ENCODE measurements around the gene TADA2B. TPM values are rescaled to one million over a fixed set of nuclear protein-coding genes. Genes with fewer than 3 reads are reported as not detected.
A peak's percentile ranks its signal among the peaks of the same experiment; 100 is the strongest.

Gene TADA2B
- total and polyA plus RNA-seq, 2 experiments from 2014 or later = 2.2 to 14.8 TPM

DNA sequence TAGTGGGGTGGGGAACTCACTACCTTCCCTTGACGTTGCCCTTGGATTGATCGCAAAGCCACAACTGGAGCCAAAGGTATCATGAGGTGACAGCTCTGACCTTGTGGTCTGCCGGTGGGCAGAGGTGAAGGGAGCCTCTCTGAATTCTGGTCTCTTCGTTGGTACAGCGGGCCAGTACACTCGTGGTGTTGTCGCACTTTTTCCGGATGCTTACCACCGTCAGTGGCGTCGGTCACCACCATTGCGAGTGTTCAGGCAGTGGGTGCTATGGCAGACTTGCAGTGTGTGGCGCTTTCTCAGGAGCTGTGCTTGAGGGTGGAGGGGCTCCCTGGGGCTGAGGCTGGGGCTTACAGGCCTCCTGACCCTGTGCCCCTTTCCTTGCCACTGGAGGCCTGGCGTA, 29.9 kb downstream of the TADA2B start:
- Histone ChIP-seq H3K27ac (no peak overlapping the region), H3K9ac (no peak overlapping the region), H2AFZ (no peak overlapping the region), H3K9me2 (ENCODE audit: insufficient read depth) (no peaks in the 10 kb centered on the region), H3F3A (ENCODE audit: insufficient read depth) (no peaks in the 10 kb centered on the region), H3K4me1 (ENCODE audit: insufficient read depth) (no peaks in the 10 kb centered on the region), H3K4me2 (ENCODE audit: unreplicated experiment) (no peak overlapping the region), H3K9me3 (ENCODE audit: low read depth) (no peaks in the 10 kb centered on the region), H3K27me3 (replicated peaks; ENCODE audit: insufficient read depth) (no peaks in the 10 kb centered on the region), H3K79me2 (ENCODE audit: insufficient read depth) (no peaks in the 10 kb centered on the region), H4K20me1 (ENCODE audit: insufficient read depth) (no peaks in the 10 kb centered on the region), H3K36me3 (ENCODE audit: low read depth) (no peaks in the 10 kb centered on the region), H3K4me3 (no peak overlapping the region)
- no peak for DNase-seq
- TF ChIP-seq EZH2 (IDR thresholded peaks at IDR 0.05; ENCODE audit: insufficient read depth, poor library complexity, severe bottlenecking) (no peak), EZH2phosphoT487 (IDR thresholded peaks at IDR 0.05; ENCODE audit: insufficient read depth, low read depth) (no peak)
- in situ Hi-C loops (cut with MboI) = loop anchor here (10.0 kb wide), 1 partner anchor 358 kb away; the partner anchor contains the start of gene BLOC1S4
- WGBS, 2 experiments (ENCODE audit: low coverage in 1 of 2, low lambda C conversion rate in 2 of 2, missing lambda C conversion rate in 2 of 2) = 85 to 87% methylated on average over 14 of the region's 14 CpGs

DNA sequence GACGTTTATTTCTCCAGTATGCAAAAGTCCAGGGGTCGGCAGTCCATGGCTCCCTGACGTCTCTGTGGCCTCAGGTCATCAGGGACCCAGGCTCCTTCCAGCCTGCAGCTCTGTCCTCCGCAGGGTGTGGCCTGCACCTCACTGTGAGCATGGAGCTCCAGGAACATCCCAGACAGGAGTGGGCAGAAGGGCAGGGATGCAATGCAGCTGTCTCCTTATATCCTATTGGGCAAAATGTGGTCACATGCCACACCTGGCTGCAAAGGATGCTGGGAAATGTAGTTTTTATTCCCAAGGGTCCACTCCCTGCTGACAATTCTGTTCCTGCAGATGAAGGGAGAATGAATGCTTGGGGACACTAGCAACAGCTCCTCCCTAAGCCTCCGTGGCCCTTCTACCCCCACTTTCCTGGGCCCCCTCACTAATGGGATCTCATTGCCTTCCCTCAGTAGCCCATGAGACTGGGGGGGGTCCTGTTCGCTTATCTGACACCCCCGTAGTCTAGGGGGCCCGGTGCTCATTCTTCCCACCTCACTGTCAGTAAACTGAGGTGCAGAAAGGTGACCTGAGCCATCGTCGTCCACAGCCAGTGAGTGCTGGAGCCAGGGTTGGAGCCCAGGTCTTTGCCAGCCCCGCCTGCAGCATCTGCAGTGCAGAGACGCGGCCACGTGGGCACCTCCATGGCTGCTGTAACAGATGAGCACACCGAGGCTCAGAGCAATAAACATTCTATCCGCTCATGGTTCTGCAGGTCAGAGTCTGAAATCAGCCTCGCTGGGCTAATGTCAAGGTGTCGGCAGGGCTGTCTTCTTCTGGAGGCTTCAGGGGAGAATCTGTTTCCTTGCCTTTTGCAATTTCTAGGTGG, 30.6 kb downstream of the TADA2B start:
- no peak overlapping the region for H3K9ac ChIP-seq
- no peaks in the 10 kb centered on the region for H3F3A ChIP-seq (ENCODE audit: insufficient read depth)
- H3K4me3 ChIP-seq = no peak overlapping the region
- DNase-seq = peak; percentile 65
- no peak overlapping the region for H3K27ac ChIP-seq
- no peak overlapping the region for H3K4me2 ChIP-seq (ENCODE audit: unreplicated experiment)
- no peak for TF ChIP-seq EZH2phosphoT487 (IDR thresholded peaks at IDR 0.05; ENCODE audit: insufficient read depth, low read depth)
- no peak for TF ChIP-seq EZH2 (IDR thresholded peaks at IDR 0.05; ENCODE audit: insufficient read depth, poor library complexity, severe bottlenecking)
- in situ Hi-C loops (cut with MboI) = loop anchor here (10.0 kb wide), 1 partner anchor 359 kb away; the partner anchor contains the start of gene BLOC1S4
- H3K9me3 ChIP-seq (ENCODE audit: low read depth) = no peaks in the 10 kb centered on the region
- no peaks in the 10 kb centered on the region for H3K9me2 ChIP-seq (ENCODE audit: insufficient read depth)
- H3K79me2 ChIP-seq (ENCODE audit: insufficient read depth) = no peaks in the 10 kb centered on the region
- H3K4me1 ChIP-seq (ENCODE audit: insufficient read depth) = no peaks in the 10 kb centered on the region
- WGBS, 2 experiments (ENCODE audit: low coverage in 1 of 2, low lambda C conversion rate in 2 of 2, missing lambda C conversion rate in 2 of 2) = 69 to 70% methylated on average over 18 of the region's 18 CpGs
- no peaks in the 10 kb centered on the region for H3K27me3 ChIP-seq (replicated peaks; ENCODE audit: insufficient read depth)
- no peaks in the 10 kb centered on the region for H3K36me3 ChIP-seq (ENCODE audit: low read depth)
- no peak overlapping the region for H2AFZ ChIP-seq
- H4K20me1 ChIP-seq (ENCODE audit: insufficient read depth) = no peaks in the 10 kb centered on the region

DNA sequence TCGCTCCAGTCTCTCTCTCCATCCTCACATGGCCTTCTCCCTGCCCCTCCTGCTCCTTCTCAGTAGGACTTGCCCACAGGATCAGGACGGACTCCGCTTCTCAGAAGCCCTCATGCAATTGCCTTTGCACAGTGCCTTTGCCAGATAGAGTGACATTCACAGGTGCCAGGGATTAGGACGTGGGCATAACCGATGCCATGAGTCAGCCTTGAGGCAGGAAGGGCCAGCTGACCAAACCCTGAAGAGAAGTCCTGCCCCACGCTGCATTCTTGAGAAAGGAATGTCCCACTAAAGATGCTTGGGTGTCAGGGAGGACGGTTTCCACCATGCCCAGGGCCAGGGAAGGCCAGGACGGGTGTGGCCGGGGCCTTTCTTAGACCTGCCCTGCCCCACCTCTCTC, 31.3 kb downstream of the TADA2B start:
- Histone ChIP-seq H3F3A (ENCODE audit: insufficient read depth) (no peaks in the 10 kb centered on the region), H3K4me3 (no peak overlapping the region), H2AFZ (no peak overlapping the region), H3K27me3 (replicated peaks; ENCODE audit: insufficient read depth) (no peaks in the 10 kb centered on the region), H4K20me1 (ENCODE audit: insufficient read depth) (no peaks in the 10 kb centered on the region), H3K36me3 (ENCODE audit: low read depth) (no peaks in the 10 kb centered on the region), H3K4me1 (ENCODE audit: insufficient read depth) (no peaks in the 10 kb centered on the region), H3K9ac (no peak overlapping the region), H3K79me2 (ENCODE audit: insufficient read depth) (no peaks in the 10 kb centered on the region), H3K9me3 (ENCODE audit: low read depth) (no peaks in the 10 kb centered on the region), H3K27ac (no peak overlapping the region), H3K9me2 (ENCODE audit: insufficient read depth) (no peaks in the 10 kb centered on the region), H3K4me2 (ENCODE audit: unreplicated experiment) (no peak overlapping the region)
- in situ Hi-C loops (cut with MboI) = loop anchor here (10.0 kb wide), 1 partner anchor 360 kb away; the partner anchor contains the start of gene BLOC1S4
- no peak for TF ChIP-seq EZH2phosphoT487 (IDR thresholded peaks at IDR 0.05; ENCODE audit: insufficient read depth, low read depth)
- no peak for TF ChIP-seq EZH2 (IDR thresholded peaks at IDR 0.05; ENCODE audit: insufficient read depth, poor library complexity, severe bottlenecking)
- WGBS, 2 experiments (ENCODE audit: low coverage in 1 of 2, low lambda C conversion rate in 2 of 2, missing lambda C conversion rate in 2 of 2) = 55 to 59% methylated on average over 9 of the region's 9 CpGs
- DNase-seq = peak; percentile 58

DNA sequence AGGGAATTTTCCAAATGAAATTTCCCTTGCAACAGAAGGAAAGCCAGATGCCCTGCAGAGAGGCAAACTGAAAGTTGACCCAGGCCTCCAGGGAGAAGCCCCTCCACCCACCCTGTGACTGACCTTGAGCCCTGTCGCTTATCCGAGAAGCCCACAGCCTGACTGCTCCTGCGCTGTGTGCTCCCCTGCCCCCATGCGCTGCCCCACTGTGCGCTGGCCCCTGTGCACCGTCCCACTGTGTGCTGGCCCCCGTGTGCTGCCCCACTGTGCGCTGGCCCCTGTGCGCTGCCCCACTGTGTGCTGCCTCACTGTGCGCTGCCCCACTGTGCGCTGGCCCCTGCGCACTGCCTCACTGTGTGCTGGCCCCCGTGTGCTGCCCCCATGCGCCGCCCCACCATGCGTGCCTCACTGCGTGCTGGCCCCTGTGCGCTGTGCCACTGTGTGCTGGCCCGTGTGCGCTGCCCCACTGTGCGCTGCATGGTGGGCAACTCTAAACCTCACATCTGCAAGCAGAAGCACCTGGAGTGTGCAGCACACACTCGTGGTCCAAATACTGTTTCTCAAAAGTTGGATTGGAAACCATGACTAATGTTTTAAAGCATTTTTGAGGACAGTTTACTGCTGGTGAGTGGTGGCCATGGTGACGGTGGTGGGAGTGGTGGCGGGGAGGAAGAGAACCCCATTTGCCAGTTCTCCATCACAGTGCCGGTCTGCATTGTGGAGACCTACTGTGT, 33.0 kb downstream of the TADA2B start:
- in situ Hi-C loops (cut with MboI) = loop anchor here (10.0 kb wide), 1 partner anchor 361 kb away; the partner anchor contains the start of gene BLOC1S4
- Histone ChIP-seq H3K4me3 (no peak overlapping the region), H3F3A (ENCODE audit: insufficient read depth) (no peaks in the 10 kb centered on the region), H3K4me1 (ENCODE audit: insufficient read depth) (no peaks in the 10 kb centered on the region), H3K9ac (no peak overlapping the region), H3K9me3 (ENCODE audit: low read depth) (no peaks in the 10 kb centered on the region), H3K79me2 (ENCODE audit: insufficient read depth) (no peaks in the 10 kb centered on the region), H2AFZ (no peak overlapping the region), H3K4me2 (ENCODE audit: unreplicated experiment) (no peak overlapping the region), H3K36me3 (ENCODE audit: low read depth) (no peaks in the 10 kb centered on the region), H3K27ac (no peak overlapping the region), H4K20me1 (ENCODE audit: insufficient read depth) (no peaks in the 10 kb centered on the region), H3K27me3 (replicated peaks; ENCODE audit: insufficient read depth) (peaks cover 12% of the 10 kb centered on the region), H3K9me2 (ENCODE audit: insufficient read depth) (no peaks in the 10 kb centered on the region)
- peak; percentile 54 for DNase-seq
- WGBS, 2 experiments (ENCODE audit: low coverage in 1 of 2, low lambda C conversion rate in 2 of 2, missing lambda C conversion rate in 2 of 2) = 80% methylated on average over 21 to 25 of the region's 25 CpGs
- TF ChIP-seq EZH2 (IDR thresholded peaks at IDR 0.05; ENCODE audit: insufficient read depth, poor library complexity, severe bottlenecking) (no peak), EZH2phosphoT487 (IDR thresholded peaks at IDR 0.05; ENCODE audit: insufficient read depth, low read depth) (no peak)
